Keratinocyte (primary cell): ENCODE data around the gene RUSC2.

ENCODE experiments used
- CTCF ChIP-seq, 3 experiments: IDR thresholded peaks in 1 of 3; conservative IDR thresholded peaks in 1 of 3; optimal IDR thresholded peaks in 1 of 3; 2 replicates in 2 of 3; 3 replicates in 1 of 3; pipeline versions ENCODE3 to v1.5.1; 2011; ENCODE audit warnings: low read length in 3 of 3, mild to moderate bottlenecking in 3 of 3, moderate library complexity in 2 of 3, control low read depth in 1 of 3, inconsistent platforms in 1 of 3; ENCODE audit not compliant: insufficient read depth in 2 of 3; ENCODE audit errors: extremely low read depth in 1 of 3
- EZH2 ChIP-seq: IDR thresholded peaks from one replicate; pipeline ENCODE4 v1.6.1; 2012; ENCODE audit warnings: inconsistent platforms, mild to moderate bottlenecking, low read length, moderate library complexity

DNA sequence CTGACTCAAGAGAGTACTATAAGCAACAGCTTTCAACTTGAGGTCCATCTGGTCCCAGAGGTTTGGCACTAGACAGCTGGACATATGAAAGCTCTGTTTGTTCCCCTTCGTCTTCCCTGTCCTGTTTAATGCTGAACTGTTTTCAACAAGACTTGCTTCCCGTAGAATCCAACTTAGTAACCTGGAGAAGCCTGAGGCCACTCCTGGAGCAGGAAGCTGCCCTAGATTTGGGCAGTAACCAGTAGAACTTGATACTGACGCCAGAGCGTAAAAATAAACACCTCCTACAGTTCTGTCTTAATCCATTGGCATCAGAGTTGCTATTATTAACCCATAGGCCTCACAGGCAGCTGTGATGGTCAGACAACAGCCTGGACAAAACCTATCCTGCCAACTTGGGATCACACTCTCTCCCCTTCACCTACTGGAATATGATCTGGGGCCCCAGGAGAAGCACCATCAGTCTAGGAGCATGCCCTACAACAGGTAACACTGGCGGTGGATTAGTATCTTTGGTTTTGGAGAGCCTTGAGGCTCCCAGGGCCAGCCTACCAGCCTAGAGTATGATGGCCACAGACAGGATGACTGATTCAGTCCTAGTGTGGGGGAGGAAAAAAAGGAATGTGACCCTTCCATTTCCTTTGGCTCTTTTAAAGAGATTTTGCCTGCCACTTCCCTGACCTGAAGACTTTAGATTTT is 29.2 kb downstream of the RUSC2 start:
- TF ChIP-seq CTCF (optimal IDR thresholded peaks at IDR 0.05 in 1 of 3, IDR thresholded peaks at IDR 0.05 in 1 of 3, conservative IDR thresholded peaks at IDR 0.05 in 1 of 3; ENCODE audit: extremely low read depth in 1 of 3, insufficient read depth in 2 of 3, low read length in 3 of 3) (no peak), EZH2 (no peak)
